Activated CD4-positive, alpha-beta T cell treated with anti-CD3 and anti-CD28 coated beads, Interleukin-2, amount 50 U/mL, for 4 hours (primary cell): ENCODE results near the gene CYP2A7.
"Not testable (repeated sequence)": the region's sequence is repeated elsewhere in the genome, so short reads cannot be mapped to it uniquely, and the experiment has no call there.

Experiments used
- DNase-seq, 2 experiments: peaks; one replicate each; pipeline ENCODE4 v3.0.0-alpha.2; 2020

CYP2A7 gene

DNA sequence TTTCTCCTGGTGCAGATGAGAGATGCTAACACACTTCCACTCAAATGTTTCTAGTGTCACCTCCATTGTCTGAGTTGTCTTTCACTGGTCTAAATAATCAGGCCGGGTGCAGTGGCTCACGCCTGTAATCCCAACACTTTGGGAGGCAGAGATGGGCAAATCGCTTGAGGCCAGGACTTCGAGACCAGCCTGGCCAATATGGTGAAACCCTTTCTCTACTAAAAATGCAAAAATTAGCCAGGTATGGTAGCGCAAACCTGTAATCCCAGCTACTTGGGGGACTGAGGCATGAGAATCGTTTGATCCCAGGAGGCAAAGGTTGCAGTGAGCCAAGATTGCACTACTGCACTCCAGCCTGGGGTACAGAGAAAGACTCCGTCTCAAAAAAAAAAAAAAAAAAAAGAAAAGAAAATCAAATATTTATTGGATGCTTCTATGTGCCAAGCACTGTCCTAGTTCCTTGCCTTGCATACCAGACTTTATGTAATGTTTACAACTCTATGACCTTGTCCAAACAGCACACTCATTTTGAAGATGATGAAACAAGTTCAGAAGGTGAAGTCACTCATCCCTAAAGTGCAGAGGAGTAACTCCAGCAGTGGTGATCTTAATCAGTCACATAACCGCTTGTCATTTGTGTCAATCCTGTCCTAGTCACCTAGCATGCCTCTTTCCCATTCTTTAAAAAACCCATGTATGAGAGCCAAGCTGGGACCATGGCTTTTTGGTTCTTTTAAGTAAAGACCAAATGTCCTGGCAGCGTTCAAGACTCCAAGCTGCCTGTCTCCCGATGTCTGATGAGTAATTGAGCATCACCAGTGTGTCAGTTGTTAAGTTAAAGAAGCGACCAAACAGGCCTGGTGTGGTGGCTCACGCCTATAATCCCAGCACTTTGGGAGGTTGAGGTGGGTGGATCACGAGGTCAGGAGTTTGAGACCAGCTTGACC lies 15.1 kb upstream of the CYP2A7 start:
- not testable (repeated sequence) for DNase-seq

DNA sequence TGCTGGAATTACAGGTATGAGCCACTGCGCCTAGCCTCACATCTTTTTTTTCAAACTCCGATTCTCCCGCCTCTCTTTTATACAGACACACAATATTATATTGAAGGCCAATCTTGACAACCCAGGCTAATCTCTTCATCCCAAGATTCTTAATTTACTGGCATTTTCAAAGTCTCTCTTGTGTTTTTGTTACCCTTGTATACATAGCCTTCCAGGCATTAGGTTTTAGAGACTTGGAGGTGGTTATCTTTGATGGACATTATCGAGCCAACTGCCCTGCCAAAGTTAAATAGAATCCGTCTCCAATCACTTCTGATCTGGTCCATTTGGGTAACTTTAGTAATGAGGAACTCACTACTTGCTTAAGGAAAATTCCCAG lies 14.4 kb upstream of the CYP2A7 start:
- no peak for DNase-seq

DNA sequence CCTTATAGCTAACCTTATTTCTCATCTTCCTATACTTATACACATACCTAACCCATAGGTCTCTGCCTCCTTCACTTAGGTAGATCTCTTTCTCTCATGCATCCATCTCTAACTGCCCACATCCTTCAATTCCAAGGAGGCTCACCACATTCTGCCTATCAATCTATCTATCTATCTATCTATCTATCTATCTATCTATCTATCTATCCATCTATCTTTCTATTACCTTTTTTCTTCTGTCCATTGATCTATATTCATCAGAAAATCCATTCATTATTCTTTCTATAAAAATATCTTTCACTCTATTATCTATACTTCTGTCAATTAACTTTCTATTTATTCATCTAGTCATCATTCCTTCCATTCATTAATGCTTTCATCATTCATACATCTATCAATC lies 11.1 kb upstream of the CYP2A7 start:
- no peak for DNase-seq

DNA sequence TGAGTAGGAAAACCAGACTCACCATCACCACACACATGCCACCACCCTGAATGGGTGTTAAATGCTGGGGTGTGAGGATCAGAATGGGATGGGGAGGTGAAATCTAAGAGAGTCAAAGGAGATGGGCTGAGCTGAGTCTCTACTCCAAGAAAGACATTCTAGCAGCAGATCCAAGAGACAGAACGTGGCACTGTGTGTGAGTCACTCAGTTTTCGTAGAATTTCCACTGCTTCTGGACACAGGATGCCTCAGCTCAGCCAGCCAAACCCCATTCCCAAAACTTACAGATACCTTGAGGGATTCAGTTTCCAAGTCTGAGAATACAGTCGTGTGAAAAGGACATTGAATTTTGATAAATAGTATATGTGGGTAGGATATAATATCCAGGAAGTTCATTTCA lies 7.3 kb upstream of the CYP2A7 start:
- DNase-seq, result no peak

DNA sequence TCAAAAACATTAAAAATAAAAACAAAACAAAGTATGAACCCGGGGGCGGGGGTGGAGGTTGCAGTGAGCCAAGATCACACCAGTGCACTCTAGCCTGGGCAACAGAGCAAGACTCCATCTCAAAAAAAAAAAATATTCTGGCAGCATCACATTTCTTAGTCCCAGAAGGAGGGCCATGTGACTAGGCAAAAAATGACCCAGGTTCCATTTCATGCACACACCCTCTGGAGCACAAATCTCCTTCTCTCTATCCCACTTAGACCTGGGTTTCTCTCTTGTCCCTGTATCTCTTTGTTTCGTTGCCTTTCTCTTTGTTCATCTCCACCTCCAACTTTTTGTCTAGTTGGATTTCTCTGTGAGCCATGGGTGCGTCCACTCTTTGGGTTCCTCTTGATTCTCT lies 6.2 kb upstream of the CYP2A7 start:
- DNase-seq, result no peak

- not testable (repeated sequence) for DNase-seq
Measured at GRCh38 chr19:40884187-40884931, 2.3 kb upstream of the CYP2A7 start.

GRCh38 chr19:40879349-40879748 lies 2.7 kb downstream of the CYP2A7 start:
- DNase-seq, result not testable (repeated sequence)

- DNase-seq, result peak; percentile 83 to 86
Measured at GRCh38 chr19:40875526-40875951, 6.5 kb downstream of the CYP2A7 start.

GRCh38 chr19:40874874-40875273 lies 7.2 kb downstream of the CYP2A7 start:
- not testable (repeated sequence) for DNase-seq

DNA sequence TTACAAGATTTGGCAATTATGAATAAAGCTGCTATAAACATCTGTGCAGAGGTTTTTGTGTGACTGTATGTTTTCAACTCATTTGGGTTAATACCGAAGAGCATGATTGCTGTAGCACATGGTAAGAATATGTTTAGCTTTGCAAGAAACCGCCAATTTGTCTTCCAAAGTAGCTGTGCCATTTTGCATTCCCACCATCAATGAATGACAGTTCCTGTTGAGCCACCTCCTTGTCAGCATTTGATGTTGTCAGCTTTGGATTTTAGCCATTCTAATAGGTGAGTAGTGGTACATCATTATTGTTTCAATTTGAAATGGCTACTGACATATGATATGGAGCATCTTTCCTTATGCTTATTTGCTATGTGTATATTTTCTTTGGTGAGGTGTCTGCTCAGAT lies 8.2 kb downstream of the CYP2A7 start:
- not testable (repeated sequence) for DNase-seq

DNA sequence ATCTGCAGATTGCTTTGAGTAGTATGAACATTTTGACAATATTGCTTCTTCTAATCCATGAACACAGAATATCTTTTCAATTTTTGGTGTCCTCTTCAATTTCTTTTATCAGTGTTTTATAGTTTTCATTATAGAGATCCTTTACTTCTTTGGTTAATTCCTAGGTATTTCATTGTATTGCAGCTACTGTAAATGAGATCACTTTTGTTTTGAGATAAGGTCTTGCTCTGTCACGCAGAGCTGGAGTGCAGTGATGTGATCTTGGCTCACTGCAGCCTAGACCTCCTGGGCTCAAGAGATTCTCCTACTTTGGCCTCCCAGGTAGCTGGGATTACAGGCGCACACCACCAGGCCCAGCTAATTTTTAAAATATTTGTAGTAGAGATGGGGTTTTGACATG lies 9.8 kb downstream of the CYP2A7 start:
- DNase-seq, result no peak

GRCh38 chr19:40867701-40868100 lies 14.3 kb downstream of the CYP2A7 start:
- no peak for DNase-seq

DNA sequence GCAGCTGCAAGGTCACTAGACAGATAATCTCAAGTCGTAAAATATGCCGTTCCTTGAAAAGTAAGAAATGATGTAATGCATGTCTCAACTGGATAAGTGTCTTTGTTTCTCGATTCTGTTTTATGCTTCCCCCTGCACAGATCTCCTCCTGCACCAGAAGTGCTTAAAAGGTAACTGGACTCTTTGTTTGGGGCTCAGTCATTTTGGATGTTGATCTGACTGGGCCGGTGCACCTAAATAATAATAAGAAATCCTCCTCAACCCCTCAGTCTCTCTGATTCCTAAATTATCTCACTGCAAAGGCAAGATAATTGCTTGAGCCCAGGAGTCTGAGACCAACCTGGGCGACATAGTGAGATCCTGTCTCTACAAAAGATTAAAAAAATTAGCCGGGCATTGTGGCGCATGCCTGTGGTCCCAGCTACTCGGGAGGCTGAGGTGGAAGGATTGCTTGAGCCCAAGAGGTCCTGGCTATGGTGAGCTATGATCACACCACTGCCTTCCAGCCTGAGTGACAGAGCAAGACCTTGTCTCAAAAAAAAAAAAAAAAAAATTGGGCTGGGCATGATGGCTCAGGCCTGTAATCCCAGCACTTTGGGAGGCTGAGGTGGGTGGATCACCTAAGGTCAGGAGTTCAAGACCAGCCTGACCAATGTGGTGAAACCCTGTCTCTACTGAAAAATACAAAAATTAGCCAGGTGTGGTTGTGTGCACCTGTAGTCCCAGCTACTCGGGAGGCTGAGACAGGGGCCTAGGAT lies 17.1 kb downstream of the CYP2A7 start:
- not testable (repeated sequence) for DNase-seq

DNA sequence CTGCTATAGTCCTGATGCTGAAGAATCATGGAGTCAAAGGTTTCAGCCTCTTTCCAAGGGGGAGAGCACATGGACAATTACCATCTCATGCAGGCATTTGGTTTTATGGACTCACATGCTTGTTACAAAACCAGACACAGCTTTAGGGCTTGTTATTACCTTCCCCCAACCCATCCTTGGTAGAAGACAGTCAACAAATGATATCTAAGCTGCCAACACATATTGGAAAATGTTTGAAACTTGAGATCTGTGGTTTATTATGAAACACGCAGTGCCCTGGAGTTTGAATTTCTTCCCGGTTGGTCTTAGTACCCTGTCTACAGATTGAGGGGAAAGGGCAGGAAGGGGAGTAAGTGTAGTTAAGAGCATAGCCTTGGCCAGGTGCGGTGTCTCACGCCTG lies 19.2 kb downstream of the CYP2A7 start:
- DNase-seq, result no peak

- DNase-seq, result no peak
Measured at GRCh38 chr19:40862333-40862732, 19.7 kb downstream of the CYP2A7 start.

DNA sequence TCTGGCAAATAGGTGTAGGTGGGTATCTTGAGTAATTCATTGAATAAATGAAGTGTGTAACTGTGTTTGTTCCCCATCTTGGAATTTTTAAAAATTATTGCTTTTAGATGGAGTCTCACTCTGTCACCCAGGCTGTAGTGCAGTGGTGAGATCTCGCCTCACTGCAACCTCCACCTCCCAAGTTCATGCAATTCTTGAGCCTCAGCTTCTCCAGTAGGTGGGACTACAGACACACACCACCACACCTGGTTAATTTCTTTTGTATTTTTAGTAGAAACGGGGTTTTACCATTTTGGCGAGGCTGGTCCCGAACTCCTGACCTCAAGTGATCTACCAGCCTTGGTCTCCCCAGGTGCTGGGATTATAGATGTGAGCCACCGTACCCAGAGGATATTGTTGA lies 23.9 kb downstream of the CYP2A7 start:
- DNase-seq, result no peak

DNA sequence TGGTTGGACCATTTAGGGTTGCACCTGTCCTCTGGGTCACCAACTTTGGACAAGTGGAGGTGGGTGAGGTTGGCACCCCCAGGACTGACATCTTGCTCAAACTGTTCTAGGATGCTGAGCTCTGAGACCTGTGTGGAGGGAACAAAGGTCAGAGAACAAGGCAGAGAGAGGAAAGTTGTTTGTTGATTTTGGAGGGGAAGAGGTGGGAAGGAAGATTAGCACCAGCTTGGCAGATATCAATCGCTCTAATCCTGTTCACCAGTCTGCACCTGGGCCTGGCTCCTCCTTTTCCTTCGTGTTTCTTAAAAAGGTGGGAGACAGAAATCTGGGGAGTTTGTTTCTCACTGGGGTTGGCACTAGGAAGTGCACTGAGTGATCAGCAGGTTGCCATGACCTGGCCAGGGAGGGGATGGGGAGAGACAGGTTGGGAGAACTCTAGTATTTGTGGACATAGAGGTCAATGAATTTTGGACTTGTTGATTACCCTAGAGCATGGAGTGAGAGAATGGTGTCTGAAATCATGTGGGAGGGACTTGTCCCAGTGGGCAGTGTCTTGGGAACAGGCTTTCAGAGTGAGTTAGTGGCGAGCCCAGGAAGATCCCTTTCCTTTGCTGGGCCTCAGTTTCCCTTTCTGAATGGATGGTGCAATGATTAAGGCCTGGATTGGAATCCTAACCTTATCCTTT lies 29.4 kb downstream of the CYP2A7 start:
- DNase-seq, result not testable (repeated sequence)

- not testable (repeated sequence) for DNase-seq
Measured at GRCh38 chr19:40850277-40850676, 31.8 kb downstream of the CYP2A7 start, which contains the start of gene CYP2A6. Gene CYP2A6 (minus strand): TSS chr19:40850447. CDS start chr19:40850426, 21 bp downstream.

DNA sequence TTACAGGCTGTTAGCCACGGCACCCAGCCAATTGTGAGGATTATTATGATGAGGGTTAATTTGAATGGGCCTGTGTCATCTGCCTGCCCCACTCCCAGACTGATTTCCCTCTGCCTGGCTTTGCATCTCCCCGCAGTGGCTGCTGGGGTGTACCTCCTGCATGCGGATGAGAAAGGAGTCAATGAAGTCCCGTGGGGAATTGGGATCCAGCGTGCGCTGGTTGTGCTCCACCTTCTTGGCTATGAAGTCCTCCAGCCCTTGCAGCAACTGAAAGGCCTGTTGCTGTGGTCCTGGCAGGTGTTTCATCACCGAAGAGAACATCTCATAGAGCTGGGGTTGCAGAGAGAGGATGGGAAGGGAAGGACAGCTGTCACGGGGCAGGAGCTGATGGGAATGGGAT lies 35.3 kb downstream of the CYP2A7 start:
- DNase-seq, result not testable (repeated sequence)

DNA sequence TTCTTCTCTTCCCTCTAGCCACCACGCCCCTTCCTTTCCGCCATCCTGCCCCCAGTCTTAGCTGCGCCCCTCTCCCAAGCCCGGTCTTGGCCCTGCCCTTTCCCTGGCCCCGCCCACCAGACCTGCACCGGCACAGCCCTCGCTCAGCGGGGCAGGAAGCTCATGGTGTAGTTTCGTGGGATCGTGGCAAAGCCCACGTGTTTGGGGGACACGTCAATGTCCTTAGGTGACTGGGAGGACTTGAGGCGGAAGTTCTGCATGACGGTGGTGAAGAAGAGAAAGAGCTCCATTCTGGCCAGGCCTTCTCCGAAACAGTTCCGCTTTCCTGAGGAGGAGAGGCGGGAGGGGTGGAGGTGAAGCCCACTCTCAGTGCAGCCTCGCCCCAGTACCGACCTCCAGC lies 38.4 kb downstream of the CYP2A7 start:
- peak; percentile 56 to 61 for DNase-seq

DNA sequence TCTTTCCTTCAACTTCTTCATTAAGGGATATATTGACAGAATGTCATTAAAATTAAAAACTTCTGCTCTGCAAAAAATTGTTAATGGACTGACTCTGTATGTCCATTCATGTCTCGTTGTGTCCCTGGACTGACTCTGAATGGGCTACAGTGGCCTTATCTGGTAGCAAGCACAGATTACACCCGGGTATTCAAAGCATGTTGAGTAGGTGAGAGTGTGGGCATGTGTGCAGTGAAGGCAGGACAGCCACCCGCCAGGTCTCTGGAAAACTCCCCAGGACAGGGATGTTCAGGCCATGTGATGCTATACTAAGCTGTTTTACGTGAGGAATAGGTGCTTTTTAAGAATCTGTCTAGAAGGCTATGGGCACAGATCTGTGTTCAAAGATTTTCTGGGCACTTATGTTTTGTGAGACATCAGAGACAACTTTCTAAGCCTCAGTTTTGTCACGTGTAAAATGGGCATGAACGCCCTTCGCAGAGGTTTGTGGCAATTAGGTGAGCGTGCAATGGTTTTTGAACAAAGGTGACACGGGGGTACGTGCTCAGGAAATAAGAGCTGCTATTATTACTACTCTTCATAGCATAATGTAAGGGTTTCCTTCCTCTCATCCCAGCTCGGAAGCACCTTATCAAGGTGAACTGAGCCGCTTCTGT lies 38.9 kb downstream of the CYP2A7 start:
- DNase-seq, result not testable (repeated sequence)

- not testable (repeated sequence) for DNase-seq
Measured at GRCh38 chr19:40842012-40842411, 40.0 kb downstream of the CYP2A7 start.
